H1 (cell line): ENCODE results near the gene UBL4B. TPM values are rescaled to one million over a fixed set of nuclear protein-coding genes. Genes with fewer than 3 reads are reported as not detected.

Experiments
- GABPA ChIP-seq: IDR thresholded peaks from 2 replicates; pipeline ENCODE4 v1.6.1; 2011; ENCODE audit warnings: mild to moderate bottlenecking, low read length, moderate library complexity, borderline replicate concordance; ENCODE audit not compliant: insufficient read depth
- YY1 ChIP-seq: IDR thresholded peaks from 2 replicates; pipeline ENCODE4 v1.6.1; 2011; ENCODE audit warnings: low read depth, mild to moderate bottlenecking, low read length
- polyA plus RNA-seq, 7 experiments: library from polyadenylated mRNA; depleted of rRNA in 3 of 7; stranded (reverse) in 5 of 7; unstranded in 2 of 7; fragments of >200 nt in 5 of 7; fragments of 200-250 nt in 2 of 7; gene quantifications; 1 replicate in 5 of 7; 2 replicates in 1 of 7; 4 replicates in 1 of 7; pipeline versions ENCODE4 v1.2.1 to v1.2.3, GENCODE V29; 2011 to 2013; ENCODE audit warnings: missing spikeins in 2 of 7, mixed read lengths in 2 of 7
- total RNA-seq: library from RNA; stranded (reverse); fragmentation: NEBNext Ultra II Directional; extraction: Animal tissue kit (Norgen Biotek cat#: 25700); gene quantifications from 2 replicates; pipeline ENCODE4 v1.2.1, GENCODE V29; 2021
- TF ChIP-seq, protein P1 (sequence below): IDR thresholded peaks from 2 replicates; pipeline ENCODE4 v1.6.1; 2012; ENCODE audit warnings: low read length, inconsistent platforms
- TF ChIP-seq, protein P2 (sequence below), 3 experiments: IDR thresholded peaks; 1 replicate in 2 of 3; 2 replicates in 1 of 3; pipeline versions ENCODE4 v1.5.1 to v1.6.1; 2011; ENCODE audit warnings: low read length in 3 of 3, mild to moderate bottlenecking in 3 of 3, inconsistent platforms in 2 of 3, low read depth in 1 of 3, moderate library complexity in 1 of 3; ENCODE audit not compliant: insufficient read depth in 1 of 3; ENCODE audit errors: control extremely low read depth in 1 of 3

Gene UBL4B
- total and polyA plus RNA-seq, 2 of the 8 experiments (the other 6 are each of a cell fraction or from before 2014, with no cell fraction given): 0.11 TPM; not detected in 1

DNA sequence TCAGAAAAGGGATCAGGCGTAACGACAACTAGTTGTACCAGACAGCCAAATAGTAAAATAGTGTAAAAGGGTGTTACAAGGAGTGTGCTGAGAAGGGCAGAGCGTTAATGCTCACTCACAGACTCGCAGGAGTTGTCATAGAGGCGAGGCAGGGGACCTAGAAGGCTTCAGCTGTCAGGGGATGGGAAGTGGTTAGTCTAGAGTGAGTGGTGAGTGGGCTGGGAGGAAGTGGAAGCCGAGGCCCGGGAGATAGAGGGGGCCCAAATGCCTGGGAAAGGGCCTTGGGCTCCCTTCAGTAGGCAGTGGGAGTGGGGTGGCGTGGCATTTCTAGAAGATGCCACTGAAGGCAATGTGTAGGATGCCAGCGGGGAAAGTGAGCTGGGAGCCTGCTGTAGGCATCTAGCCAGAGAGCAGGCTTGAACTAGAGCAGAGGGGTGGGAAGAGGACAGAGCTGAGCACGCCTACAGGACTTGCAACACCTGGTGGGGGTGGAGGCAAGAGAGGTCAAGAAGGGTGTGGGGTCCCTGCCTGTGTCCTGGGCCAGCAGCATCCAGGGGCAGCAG lies 48.4 kb downstream of the UBL4B start (continued):
- TF ChIP-seq YY1 (no peak), GABPA (no peak)
- TF ChIP-seq, protein P1, sequence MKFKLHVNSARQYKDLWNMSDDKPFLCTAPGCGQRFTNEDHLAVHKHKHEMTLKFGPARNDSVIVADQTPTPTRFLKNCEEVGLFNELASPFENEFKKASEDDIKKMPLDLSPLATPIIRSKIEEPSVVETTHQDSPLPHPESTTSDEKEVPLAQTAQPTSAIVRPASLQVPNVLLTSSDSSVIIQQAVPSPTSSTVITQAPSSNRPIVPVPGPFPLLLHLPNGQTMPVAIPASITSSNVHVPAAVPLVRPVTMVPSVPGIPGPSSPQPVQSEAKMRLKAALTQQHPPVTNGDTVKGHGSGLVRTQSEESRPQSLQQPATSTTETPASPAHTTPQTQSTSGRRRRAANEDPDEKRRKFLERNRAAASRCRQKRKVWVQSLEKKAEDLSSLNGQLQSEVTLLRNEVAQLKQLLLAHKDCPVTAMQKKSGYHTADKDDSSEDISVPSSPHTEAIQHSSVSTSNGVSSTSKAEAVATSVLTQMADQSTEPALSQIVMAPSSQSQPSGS: no peak
- TF ChIP-seq, protein P2, sequence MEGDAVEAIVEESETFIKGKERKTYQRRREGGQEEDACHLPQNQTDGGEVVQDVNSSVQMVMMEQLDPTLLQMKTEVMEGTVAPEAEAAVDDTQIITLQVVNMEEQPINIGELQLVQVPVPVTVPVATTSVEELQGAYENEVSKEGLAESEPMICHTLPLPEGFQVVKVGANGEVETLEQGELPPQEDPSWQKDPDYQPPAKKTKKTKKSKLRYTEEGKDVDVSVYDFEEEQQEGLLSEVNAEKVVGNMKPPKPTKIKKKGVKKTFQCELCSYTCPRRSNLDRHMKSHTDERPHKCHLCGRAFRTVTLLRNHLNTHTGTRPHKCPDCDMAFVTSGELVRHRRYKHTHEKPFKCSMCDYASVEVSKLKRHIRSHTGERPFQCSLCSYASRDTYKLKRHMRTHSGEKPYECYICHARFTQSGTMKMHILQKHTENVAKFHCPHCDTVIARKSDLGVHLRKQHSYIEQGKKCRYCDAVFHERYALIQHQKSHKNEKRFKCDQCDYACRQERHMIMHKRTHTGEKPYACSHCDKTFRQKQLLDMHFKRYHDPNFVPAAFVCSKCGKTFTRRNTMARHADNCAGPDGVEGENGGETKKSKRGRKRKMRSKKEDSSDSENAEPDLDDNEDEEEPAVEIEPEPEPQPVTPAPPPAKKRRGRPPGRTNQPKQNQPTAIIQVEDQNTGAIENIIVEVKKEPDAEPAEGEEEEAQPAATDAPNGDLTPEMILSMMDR (IDR thresholded peaks at IDR 0.05; ENCODE audit: control extremely low read depth in 1 of 3, insufficient read depth in 1 of 3, low read depth in 1 of 3, low read length in 3 of 3): no peak
